CD4-positive, alpha-beta memory T cell (primary cell): ENCODE measurements around the gene EXOC4. TPM values are rescaled to one million over a fixed set of nuclear protein-coding genes. Genes with fewer than 3 reads are reported as not detected.

Source experiments
- CTCF ChIA-PET: fragments of 350-600 bp; sonication (Branson Sonifier 250); formaldehyde crosslinking; loops from one replicate; lab custom pipeline; 2021; ENCODE audit warnings: inconsistent platforms; ENCODE audit not compliant: partially characterized antibody; lab: Charles Lee
- POLR2A ChIA-PET: fragments of 350-600 bp; sonication (Branson Sonifier 250); formaldehyde crosslinking; loops from one replicate; lab custom pipeline; 2021; ENCODE audit not compliant: partially characterized antibody; lab: Charles Lee
- DNase-seq, 5 donors: peaks; one replicate each; pipeline versions ENCODE4 v3.0.0 to v3.0.0-alpha.2; 2020 to 2022; ENCODE audit warnings: mixed read lengths in 1 of 5
- H3K27ac ChIP-seq: one replicate; pipeline ENCODE4 v1.7.0; 2013; ENCODE audit warnings: low read depth, low read length
- H3K27me3 ChIP-seq: 2 replicates; pipeline ENCODE4 v1.7.0; 2013; ENCODE audit warnings: mild to moderate bottlenecking, low read length, moderate library complexity; ENCODE audit not compliant: insufficient read depth
- H3K36me3 ChIP-seq: 2 replicates; pipeline ENCODE4 v1.7.0; 2013; ENCODE audit warnings: mild to moderate bottlenecking, low read length, moderate library complexity; ENCODE audit not compliant: insufficient read depth
- H3K4me1 ChIP-seq: 2 replicates; pipeline ENCODE4 v1.7.0; 2013; ENCODE audit warnings: mild to moderate bottlenecking, low read length, moderate library complexity; ENCODE audit not compliant: insufficient read depth
- H3K4me3 ChIP-seq, 2 donors: one replicate each; pipeline ENCODE4 v1.7.0; 2013; ENCODE audit warnings: low read length in 2 of 2, mild to moderate bottlenecking in 1 of 2
- H3K9me3 ChIP-seq, 2 donors: one replicate each; pipeline ENCODE4 v1.7.0; 2013; ENCODE audit warnings: low read length in 2 of 2, control low read depth in 1 of 2; ENCODE audit not compliant: control insufficient read depth in 1 of 2
- H3K27ac Mint-ChIP-seq, 7 donors: one replicate each; pipeline ENCODE4 v1.8.0; 2020 to 2021; ENCODE audit warnings: mixed read lengths in 7 of 7, mild to moderate bottlenecking in 6 of 7, inconsistent platforms in 3 of 7, moderate library complexity in 3 of 7
- H3K27me3 Mint-ChIP-seq, 2 donors: one replicate each; pipeline ENCODE4 v1.8.0; 2020 to 2021; ENCODE audit warnings: mixed read lengths in 2 of 2
- H3K36me3 Mint-ChIP-seq, 2 donors: one replicate each; pipeline ENCODE4 v1.8.0; 2020 to 2021; ENCODE audit warnings: mixed read lengths in 2 of 2, inconsistent platforms in 1 of 2, mild to moderate bottlenecking in 1 of 2
- H3K4me1 Mint-ChIP-seq, 4 donors: one replicate each; pipeline ENCODE4 v1.8.0; 2020 to 2021; ENCODE audit warnings: mixed read lengths in 4 of 4, mild to moderate bottlenecking in 1 of 4
- H3K4me3 Mint-ChIP-seq, 8 donors: one replicate each; pipeline ENCODE4 v1.8.0; 2020 to 2021; ENCODE audit warnings: mixed read lengths in 8 of 8, mild to moderate bottlenecking in 7 of 8, moderate library complexity in 6 of 8, inconsistent platforms in 3 of 8
- H3K9me3 Mint-ChIP-seq, 8 donors: one replicate each; pipeline ENCODE4 v1.8.0; 2020 to 2021; ENCODE audit warnings: mixed read lengths in 8 of 8, mild to moderate bottlenecking in 5 of 8, inconsistent platforms in 3 of 8, moderate library complexity in 1 of 8
- intact Hi-C: fragments of 100-400 bp; cut with micrococcal nuclease; formaldehyde crosslinking; loops from one replicate; pipeline ENCODE4 v1.15.1; 2023
- polyA plus RNA-seq, 2 donors: library from polyadenylated mRNA; unstranded; fragments of 300-500 nt; fragmentation: Illumina TruSeq; gene quantifications; one replicate each; pipeline ENCODE4 v1.2.3, GENCODE V29; 2021
- total RNA-seq, 2 experiments: library from RNA; stranded (reverse); gene quantifications; one replicate each; pipeline ENCODE4 v1.2.3, GENCODE V29; 2021

The EXOC4 gene
- total and polyA plus RNA-seq, 4 experiments from 2014 or later = 33.8 to 81.2 (median 58.1) TPM

DNA sequence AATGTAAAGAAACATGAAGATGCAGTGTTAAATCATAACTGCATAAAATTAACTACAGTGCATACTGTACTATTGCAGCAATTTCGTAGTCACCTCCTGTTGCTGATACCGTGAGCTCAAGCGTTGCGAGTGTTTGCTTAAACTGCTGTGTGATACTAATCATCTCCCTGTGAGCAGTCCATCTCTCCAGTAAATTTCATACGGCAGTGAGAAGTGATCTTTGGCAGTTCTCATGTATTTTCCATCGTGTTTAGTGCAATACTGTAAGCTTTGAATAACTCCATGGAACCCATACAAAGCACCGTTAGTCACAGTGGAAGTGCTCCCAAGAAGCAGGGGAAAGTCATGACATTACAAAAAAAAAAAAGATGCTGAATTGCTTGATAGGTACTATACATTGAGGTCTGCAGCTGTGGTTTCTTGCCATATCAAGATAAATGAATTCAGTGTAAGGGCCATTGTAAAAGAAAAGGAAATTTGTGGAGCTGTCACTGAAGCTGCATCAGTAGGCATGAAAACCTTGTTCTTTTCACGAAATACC is 360.4 kb downstream of the EXOC4 start:
- no peaks in the 10 kb centered on the region for H3K4me1 ChIP-seq
- ChIA-PET POLR2A (no interaction called here), CTCF (no interaction called here)
- H3K9me3 Mint-ChIP-seq = peaks cover 0 to 2% (median 0%) of the 10 kb centered on the region in 8 donors
- no peak overlapping the region for H3K27ac Mint-ChIP-seq
- H3K4me3 Mint-ChIP-seq = no peak overlapping the region
- H3K9me3 ChIP-seq = no peaks in the 10 kb centered on the region
- no peak for DNase-seq
- no peaks in the 10 kb centered on the region for H3K27me3 ChIP-seq
- H3K36me3 ChIP-seq = no peaks in the 10 kb centered on the region
- peaks cover 0 to 6% (median 0%) of the 10 kb centered on the region in 4 donors for H3K4me1 Mint-ChIP-seq
- intact Hi-C loops = no loop called here
- H3K36me3 Mint-ChIP-seq = peaks cover 0 to 20% of the 10 kb centered on the region in 2 donors
- H3K27ac ChIP-seq = no peak overlapping the region
- H3K27me3 Mint-ChIP-seq = no peaks in the 10 kb centered on the region
- no peak overlapping the region for H3K4me3 ChIP-seq

DNA sequence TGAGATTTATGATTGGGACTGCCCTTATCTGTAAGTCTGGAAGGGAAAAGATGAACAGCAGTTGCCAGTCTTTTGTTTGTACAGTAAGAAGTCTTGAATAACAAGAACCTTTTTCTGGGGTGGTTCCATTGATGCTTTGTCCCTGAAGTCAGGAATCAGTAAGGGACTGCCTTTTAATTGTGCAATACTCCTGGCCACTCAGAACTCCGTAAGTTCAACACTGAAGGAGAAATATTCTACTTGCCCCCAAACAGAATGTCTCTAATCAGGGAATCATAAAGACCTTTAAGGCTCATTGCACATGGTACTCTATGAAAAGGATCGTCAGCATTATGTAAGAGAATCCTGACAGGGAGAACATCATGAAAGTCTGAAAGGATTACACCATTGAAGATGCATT is 361.4 kb downstream of the EXOC4 start:
- Histone ChIP-seq H3K27me3 (no peaks in the 10 kb centered on the region), H3K27ac (no peak overlapping the region), H3K36me3 (no peaks in the 10 kb centered on the region), H3K4me1 (no peaks in the 10 kb centered on the region), H3K9me3 (no peaks in the 10 kb centered on the region), H3K4me3 (no peak overlapping the region)
- H3K27ac Mint-ChIP-seq = no peak overlapping the region
- no peak for DNase-seq
- H3K27me3 Mint-ChIP-seq = no peaks in the 10 kb centered on the region
- H3K4me1 Mint-ChIP-seq = peaks cover 0 to 7% (median 0%) of the 10 kb centered on the region in 4 donors
- intact Hi-C loops = no loop called here
- no peak overlapping the region for H3K4me3 Mint-ChIP-seq
- POLR2A ChIA-PET = no interaction called here
- H3K36me3 Mint-ChIP-seq = peaks cover 0 to 20% of the 10 kb centered on the region in 2 donors
- CTCF ChIA-PET = no interaction called here
- peaks cover 0 to 2% (median 0%) of the 10 kb centered on the region in 8 donors for H3K9me3 Mint-ChIP-seq

DNA sequence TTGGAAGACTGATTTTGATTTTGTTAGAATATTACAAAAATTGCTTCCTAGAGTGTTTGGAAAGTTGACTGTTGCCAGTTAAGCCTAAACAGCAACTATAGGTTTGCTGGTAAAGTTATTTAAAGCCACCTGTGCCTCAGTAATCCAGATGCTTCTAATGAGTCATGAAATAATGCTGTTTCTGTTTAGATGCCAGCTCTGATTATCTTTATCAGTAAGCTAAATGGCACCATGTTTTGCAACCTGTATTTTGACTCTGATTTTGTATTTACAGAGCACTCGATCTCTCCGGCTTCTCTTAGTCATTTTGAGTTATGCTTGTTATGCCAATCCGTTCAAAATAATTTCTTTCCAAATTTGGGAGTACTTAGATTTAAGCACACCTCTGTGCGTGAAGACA is 366.1 kb downstream of the EXOC4 start:
- CTCF ChIA-PET = no interaction called here
- peaks cover 0 to 2% (median 0%) of the 10 kb centered on the region in 4 donors for H3K4me1 Mint-ChIP-seq
- DNase-seq = no peak
- H3K9me3 Mint-ChIP-seq = no peaks in the 10 kb centered on the region
- Histone ChIP-seq H3K27me3 (no peaks in the 10 kb centered on the region), H3K36me3 (no peaks in the 10 kb centered on the region), H3K4me1 (no peaks in the 10 kb centered on the region), H3K27ac (no peak overlapping the region), H3K9me3 (no peaks in the 10 kb centered on the region), H3K4me3 (no peak overlapping the region)
- H3K27ac Mint-ChIP-seq = no peak overlapping the region
- peaks cover 2 to 19% of the 10 kb centered on the region in 2 donors for H3K36me3 Mint-ChIP-seq
- no peak overlapping the region for H3K4me3 Mint-ChIP-seq
- intact Hi-C loops = no loop called here
- POLR2A ChIA-PET = no interaction called here
- H3K27me3 Mint-ChIP-seq = no peaks in the 10 kb centered on the region

DNA sequence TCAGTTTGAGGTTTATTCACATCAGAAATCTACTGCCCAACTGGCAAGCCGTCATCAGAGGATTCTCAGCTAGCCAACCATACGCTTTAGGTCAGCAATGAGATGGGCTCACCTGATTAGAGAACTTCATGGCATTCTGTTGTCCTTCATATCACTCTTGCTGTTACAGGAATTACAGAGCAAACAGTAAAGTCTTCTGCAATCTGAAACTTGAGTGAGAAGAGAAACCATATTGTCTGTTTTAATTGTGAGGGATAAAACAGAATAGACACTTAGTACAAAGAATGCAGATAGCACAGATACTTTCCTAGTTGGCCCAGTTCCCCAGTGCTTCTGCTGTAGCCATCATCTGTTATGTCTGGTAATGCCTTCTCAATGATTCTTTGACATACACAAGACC is 366.6 kb downstream of the EXOC4 start:
- Histone ChIP-seq H3K27me3 (no peaks in the 10 kb centered on the region), H3K9me3 (no peaks in the 10 kb centered on the region), H3K4me3 (no peak overlapping the region), H3K4me1 (no peaks in the 10 kb centered on the region), H3K27ac (no peak overlapping the region), H3K36me3 (no peaks in the 10 kb centered on the region)
- no peak overlapping the region for H3K27ac Mint-ChIP-seq
- H3K9me3 Mint-ChIP-seq = no peaks in the 10 kb centered on the region
- no peak overlapping the region for H3K4me3 Mint-ChIP-seq
- no peaks in the 10 kb centered on the region for H3K27me3 Mint-ChIP-seq
- ChIA-PET POLR2A (no interaction called here), CTCF (no interaction called here)
- no peak for DNase-seq
- H3K4me1 Mint-ChIP-seq = peaks cover 0 to 1% (median 0%) of the 10 kb centered on the region in 4 donors
- H3K36me3 Mint-ChIP-seq = peaks cover 2 to 18% of the 10 kb centered on the region in 2 donors
- intact Hi-C loops = no loop called here

DNA sequence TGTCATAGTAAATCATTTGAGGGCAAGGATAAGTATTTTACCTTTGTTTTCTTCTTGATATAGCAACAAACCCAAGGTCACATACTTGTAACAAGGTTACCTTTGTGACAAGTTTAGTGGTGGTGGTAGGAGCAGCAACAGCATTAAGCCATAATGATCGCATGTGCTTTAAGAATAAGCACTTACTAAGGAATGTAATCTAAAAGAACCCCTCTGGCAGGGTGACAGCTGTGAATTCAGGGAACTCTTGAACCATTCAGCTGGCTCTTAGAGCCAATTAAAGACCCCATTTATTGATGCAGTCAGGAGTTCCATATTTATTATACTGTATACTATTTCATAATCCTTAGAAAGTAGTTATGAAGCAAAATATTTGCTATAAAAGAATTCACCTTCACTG is 370.8 kb downstream of the EXOC4 start:
- Histone ChIP-seq H3K4me3 (no peak overlapping the region), H3K36me3 (no peaks in the 10 kb centered on the region), H3K27ac (no peak overlapping the region), H3K9me3 (no peaks in the 10 kb centered on the region), H3K4me1 (no peaks in the 10 kb centered on the region), H3K27me3 (no peaks in the 10 kb centered on the region)
- peaks cover 0 to 4% (median 0%) of the 10 kb centered on the region in 8 donors for H3K9me3 Mint-ChIP-seq
- intact Hi-C loops = no loop called here
- no peak overlapping the region for H3K27ac Mint-ChIP-seq
- ChIA-PET POLR2A (no interaction called here), CTCF (no interaction called here)
- H3K36me3 Mint-ChIP-seq = peaks cover 13 to 36% of the 10 kb centered on the region in 2 donors
- H3K27me3 Mint-ChIP-seq = no peaks in the 10 kb centered on the region
- no peak overlapping the region for H3K4me3 Mint-ChIP-seq
- no peak for DNase-seq
- no peaks in the 10 kb centered on the region for H3K4me1 Mint-ChIP-seq

DNA sequence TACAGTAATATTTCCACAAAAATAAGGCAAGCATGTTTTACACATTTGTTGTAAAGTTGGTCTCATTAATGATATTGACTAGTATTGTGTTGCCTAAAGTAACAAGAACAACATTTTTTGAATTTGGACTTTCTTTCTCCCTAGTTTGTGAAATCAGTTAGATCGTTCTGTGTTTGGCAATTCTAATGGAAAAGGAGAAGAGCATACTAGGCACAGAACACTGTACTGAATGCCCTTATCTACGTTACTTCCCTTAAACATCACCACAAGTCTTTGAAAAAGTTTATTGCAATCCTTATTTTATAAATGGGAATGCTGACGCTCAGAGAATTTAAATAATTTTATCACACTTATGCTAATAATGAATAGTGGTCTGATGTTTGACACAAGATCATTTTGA is 372.2 kb downstream of the EXOC4 start:
- ChIA-PET POLR2A (no interaction called here), CTCF (no interaction called here)
- Histone ChIP-seq H3K27me3 (no peaks in the 10 kb centered on the region), H3K4me3 (no peak overlapping the region), H3K36me3 (peaks cover 4% of the 10 kb centered on the region), H3K27ac (no peak overlapping the region), H3K9me3 (no peaks in the 10 kb centered on the region), H3K4me1 (no peaks in the 10 kb centered on the region)
- no peak overlapping the region for H3K27ac Mint-ChIP-seq
- DNase-seq = no peak
- no peaks in the 10 kb centered on the region for H3K27me3 Mint-ChIP-seq
- H3K36me3 Mint-ChIP-seq = peaks cover 24 to 47% of the 10 kb centered on the region in 2 donors
- peaks cover 0 to 4% (median 0%) of the 10 kb centered on the region in 8 donors for H3K9me3 Mint-ChIP-seq
- intact Hi-C loops = no loop called here
- H3K4me1 Mint-ChIP-seq = no peaks in the 10 kb centered on the region
- H3K4me3 Mint-ChIP-seq = no peak overlapping the region

DNA sequence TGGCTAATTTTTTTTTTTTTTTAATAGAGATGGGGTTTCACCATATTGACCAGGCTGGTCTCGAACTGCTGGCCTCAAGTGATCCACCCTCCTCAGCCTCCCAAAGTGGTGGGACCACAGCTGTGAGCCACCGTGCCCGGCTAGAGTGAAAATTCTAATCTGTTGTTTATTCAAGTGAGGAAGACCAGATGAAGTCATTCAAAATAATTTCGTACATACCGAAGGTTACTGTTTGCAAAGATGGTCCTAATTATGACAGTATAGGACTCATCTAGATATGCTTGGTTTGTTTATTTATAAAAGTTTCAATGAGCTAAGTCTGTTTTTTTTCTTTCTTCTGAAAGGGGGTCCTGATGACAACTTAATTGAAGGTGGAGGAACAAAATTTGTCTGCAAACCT is 376.8 kb downstream of the EXOC4 start:
- CTCF ChIA-PET = no interaction called here
- Histone ChIP-seq H3K9me3 (no peaks in the 10 kb centered on the region), H3K27me3 (no peaks in the 10 kb centered on the region), H3K4me1 (no peaks in the 10 kb centered on the region), H3K27ac (no peak overlapping the region), H3K36me3 (peaks cover 4% of the 10 kb centered on the region), H3K4me3 (no peak overlapping the region)
- Mint-ChIP-seq H3K27me3 (no peaks in the 10 kb centered on the region), H3K27ac (no peak overlapping the region), H3K4me1 (peaks cover 0 to 2% (median 0%) of the 10 kb centered on the region in 4 donors), H3K36me3 (peaks cover 47 to 62% of the 10 kb centered on the region in 2 donors), H3K9me3 (peaks cover 0 to 15% (median 3%) of the 10 kb centered on the region in 8 donors), H3K4me3 (no peak overlapping the region)
- DNase-seq = no peak
- intact Hi-C loops = no loop called here
- POLR2A ChIA-PET = no interaction called here
